HG03432 (cell line): ENCODE measurements around the gene ABO.
"Not testable (repeated sequence)": the region's sequence is repeated elsewhere in the genome, so short reads cannot be mapped to it uniquely, and the experiment has no call there.

Source experiments
- ATAC-seq: cut with Tn5 transposase; IDR thresholded peaks from one replicate; pipeline ENCODE4 v1.9.1; 2021; ENCODE audit warnings: mild to moderate bottlenecking, moderate library complexity; ENCODE audit not compliant: unreplicated experiment

ABO gene

DNA sequence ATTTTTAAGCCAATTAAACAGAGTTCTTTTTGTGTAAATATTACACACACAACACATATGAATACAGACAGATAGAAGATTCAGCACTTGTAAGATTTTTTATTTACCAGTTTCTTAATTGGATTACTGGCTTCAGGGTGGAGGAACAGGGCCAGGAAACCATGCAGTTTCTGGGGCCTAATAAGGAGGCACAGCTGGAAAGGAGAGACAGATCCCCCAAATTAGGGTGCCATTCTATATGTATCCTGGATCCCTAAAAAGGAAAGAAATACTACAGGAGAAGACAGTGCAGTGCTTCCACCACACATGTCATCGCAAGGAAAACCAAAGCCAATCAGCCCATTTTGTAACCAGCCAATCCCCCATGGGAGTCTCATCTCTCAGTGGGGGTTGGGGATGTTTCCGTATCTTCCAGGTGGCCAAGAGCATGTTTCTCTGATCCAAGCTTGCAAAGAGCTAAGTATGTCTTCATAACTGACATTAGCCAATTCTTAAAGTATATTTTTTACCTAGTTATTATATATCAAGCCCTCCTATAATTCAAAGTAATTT is 15.8 kb upstream of the ABO start:
- no peak for ATAC-seq

DNA sequence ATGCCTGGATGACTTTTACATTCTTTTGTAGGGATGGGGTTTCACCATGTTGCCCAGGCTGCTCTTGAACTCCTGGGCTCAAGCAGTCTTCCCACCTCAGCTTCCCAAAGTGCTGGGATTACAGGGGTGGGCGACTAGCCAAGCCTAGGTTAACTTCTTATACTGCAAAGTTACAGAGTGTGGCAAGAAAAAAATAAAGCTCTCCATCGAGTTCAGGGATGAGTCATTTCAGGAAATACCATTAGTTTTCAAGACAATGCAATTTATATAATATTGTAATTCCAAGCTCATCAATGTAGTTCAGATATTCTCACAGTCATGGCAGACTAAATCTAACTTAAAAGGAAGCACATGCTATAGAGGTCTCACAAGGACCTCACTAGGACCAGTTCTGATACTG is 11.5 kb upstream of the ABO start:
- ATAC-seq: no peak

DNA sequence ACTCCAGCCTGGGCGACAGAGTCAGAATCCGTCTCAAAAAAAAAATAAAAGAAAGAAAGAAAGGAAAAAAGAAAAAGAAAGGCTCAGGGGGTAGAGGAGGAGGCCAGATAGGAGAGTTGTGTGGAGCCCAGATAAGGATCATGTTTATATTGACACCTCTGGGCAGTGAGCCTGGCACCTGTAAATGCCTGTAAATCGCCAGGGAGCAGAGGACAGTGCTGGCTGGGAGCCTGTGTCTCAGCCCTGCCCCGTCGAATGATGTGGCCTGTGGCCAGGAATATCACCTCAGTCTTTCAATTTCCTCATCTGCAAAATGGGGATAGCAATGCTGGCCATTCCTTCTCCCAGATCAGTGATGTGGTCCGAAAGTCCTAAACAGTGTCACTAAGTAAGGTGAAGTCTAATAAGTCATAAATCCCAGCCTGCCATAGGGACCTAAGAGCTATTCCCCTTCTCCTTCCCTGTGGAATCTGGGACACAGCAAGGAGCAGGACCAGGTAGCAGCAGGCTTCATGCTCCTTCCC is 10.3 kb upstream of the ABO start:
- ATAC-seq: no peak

DNA sequence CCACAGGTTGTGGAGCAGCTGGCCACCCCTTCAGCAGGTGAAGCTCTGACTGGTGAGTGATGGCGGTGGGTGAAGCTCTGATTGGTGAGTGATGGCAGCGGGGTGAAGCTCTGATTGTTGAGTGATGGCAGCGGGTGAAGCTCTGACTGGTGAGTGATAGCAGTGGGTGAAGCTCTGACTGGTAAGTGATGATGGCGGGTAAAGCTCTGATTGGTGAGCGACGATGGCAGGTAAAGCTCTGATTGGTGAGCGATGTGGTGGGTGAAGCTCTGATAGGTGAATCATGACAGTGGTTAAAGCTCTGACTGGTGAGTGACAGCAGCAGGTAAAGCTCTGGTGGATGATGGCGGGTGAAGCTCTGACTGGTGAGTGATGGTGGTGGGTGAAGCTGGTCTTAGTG is 9.4 kb upstream of the ABO start:
- no peak for ATAC-seq

DNA sequence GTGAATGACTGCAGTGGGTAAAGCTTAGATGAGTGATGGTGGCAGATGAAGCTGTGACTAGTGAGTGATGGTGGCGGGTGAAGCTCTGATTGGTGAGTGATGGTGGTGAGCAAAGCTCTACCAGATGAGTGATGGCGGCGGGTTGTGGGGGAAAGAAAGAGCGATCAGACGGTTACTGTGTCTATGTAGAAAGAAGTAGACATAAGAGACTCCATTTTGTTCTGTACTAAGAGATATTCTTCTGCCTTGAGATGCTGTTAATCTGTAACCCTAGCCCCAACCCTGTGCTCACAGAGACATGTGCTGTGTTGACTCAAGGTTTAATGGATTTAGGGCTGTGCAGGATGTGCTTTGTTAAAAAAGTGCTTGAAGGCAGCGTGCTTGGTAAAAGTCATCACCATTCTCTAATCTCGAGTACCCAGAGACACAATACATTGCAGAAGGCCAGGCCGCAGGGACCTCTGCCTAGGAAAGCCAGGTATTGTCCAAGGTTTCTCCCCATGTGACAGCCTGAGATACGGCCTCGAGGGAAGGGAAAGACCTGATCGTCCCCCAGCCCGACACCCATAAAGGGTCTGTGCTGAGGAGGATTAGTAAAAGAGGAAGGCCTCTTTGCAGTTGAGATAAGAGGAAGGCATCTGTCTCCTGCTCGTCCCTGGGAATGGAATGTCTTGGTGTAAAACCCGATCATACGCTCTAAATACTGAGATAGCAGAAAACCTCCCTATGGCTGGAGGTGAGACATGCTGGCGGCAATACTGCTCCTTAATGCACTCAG is 8.4 kb upstream of the ABO start:
- ATAC-seq: not testable (repeated sequence)

DNA sequence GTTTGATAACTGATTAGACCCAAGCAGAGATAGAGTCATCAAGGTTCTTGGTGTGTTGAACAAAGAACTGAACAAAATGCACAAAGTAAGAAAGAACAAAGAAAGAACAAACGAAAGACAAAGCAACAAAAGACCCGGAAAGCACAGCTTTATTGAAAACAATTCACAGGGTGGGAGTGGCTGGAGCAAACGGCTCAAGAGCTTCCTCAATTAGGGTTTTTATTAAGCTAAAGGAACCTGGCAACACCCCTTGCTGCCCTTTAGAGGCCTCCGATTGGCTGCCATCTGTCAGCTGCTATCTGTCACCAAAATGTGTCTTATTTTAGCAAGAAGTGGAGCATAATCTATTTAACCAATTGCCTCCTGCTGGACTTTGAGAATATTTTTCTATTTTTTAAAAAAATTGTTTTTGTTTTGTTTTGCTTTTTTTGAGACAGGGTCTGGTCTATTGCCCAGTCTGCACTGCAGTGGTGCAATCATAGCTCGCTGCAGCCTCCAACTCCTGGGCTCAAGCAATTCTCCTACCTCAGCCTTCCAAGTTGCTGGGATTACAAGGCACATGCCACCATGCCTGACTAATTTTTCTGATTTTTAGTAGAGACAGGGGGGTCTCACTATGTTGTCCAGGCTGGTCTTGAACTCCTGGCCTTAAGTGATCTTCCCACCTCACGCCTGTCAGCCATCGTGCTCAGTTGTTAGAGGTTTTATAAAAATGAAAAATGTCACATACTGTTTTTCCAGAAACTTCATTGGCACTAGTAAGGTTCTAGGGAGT is 7.7 kb upstream of the ABO start:
- no peak for ATAC-seq

DNA sequence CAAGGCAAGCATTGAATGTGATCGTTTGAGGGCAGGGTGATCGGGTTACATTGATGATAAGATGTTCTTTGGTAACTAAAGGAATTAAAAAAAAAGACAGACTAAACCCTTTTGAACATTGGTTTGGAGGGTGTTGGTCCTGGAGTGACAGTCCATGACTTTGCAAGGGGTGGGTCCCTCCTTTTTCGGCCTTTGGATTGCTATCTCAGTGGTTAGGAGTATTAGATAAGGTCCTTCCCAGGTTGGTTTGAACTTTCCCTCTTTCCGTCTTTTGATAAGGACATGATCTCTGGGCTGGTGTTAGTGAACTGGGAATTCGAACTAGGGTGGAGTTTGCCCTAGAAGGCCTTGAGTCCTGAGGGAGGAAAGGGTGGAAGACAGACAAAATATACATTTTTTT is 5.4 kb upstream of the ABO start:
- ATAC-seq: no peak

DNA sequence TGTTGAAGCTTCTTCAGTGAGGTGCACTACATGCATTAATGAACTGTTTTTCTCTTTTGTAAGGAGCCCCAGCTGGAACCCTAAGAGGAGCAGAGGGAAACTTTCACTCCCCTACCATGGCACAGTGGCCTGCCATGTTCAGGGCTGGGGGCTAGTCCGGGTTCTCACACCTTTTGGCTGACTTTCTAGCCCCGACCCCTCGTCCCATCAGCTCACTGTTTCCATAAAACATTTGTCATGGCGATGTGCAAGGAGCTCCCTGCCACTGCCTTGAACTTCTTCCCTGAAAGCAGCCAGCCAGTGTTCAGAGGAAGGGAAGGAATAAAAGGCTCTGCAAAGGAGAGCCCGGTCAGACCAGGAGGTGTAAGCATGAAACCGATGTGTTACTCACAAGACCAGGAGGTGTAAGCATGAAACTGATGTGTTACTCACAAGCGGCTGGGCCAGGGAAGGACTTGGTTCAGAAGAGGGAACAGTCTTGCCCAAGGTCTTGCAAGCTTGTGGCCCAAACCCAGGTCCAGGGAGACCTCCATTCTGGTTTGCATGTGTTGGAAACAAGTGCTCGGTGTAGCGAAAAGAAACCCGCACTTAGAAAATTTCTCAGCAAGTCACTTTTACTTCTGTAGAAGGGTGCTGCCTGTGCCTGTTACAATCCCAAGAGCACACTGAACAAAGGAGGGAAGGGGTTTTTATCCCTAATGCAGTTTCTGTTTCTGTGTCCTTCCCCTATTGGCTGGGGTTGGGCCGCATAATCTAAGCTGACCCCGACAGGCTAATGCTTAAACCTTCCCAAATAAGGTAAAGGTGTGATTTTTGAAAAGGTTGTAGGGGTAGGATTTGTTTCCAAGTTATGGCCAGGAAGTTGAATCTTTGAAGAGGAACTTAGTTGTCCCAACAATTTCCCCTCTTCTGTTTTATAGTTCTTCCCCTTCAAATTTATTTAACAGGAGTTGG is 3.4 kb upstream of the ABO start:
- ATAC-seq: no peak

DNA sequence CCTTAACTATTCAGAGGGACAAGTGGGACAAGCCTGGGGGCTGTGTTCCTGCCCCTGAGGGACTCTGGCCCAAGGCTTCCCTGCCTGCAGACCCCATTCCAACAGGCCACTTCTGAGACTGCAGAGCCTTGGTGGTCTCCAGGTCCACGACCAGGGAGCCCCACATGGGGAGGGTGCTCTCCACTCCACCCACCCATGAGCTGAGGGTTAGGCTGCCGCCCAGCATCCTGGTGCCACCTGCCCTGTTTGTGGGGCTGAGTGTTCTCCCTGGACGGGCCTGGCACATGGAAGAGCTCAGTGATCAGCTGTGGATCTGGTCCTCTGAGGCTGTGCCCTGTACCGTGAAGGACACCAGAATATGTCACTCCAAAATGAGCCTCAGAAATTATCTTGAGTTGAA is 2.5 kb upstream of the ABO start:
- ATAC-seq: no peak

DNA sequence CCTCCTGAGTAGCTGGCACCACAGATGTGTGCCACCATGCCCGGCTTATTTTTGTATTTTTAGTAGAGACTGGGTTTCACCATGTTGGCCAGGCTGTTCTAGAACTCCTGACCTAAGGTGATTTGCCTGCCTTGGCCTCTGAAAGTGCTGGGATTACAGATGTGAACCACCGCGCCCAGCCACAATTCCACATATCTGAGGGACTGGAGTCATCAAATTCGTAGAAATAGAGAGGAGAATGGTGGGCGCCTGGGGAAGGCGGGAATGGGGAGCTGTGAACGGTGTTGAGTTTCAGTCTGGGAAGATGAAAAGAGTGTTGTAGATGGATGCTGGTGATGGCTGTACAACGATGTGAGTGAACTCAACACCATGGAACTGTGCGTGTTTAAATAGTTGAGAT is 1.9 kb upstream of the ABO start:
- ATAC-seq: no peak

DNA sequence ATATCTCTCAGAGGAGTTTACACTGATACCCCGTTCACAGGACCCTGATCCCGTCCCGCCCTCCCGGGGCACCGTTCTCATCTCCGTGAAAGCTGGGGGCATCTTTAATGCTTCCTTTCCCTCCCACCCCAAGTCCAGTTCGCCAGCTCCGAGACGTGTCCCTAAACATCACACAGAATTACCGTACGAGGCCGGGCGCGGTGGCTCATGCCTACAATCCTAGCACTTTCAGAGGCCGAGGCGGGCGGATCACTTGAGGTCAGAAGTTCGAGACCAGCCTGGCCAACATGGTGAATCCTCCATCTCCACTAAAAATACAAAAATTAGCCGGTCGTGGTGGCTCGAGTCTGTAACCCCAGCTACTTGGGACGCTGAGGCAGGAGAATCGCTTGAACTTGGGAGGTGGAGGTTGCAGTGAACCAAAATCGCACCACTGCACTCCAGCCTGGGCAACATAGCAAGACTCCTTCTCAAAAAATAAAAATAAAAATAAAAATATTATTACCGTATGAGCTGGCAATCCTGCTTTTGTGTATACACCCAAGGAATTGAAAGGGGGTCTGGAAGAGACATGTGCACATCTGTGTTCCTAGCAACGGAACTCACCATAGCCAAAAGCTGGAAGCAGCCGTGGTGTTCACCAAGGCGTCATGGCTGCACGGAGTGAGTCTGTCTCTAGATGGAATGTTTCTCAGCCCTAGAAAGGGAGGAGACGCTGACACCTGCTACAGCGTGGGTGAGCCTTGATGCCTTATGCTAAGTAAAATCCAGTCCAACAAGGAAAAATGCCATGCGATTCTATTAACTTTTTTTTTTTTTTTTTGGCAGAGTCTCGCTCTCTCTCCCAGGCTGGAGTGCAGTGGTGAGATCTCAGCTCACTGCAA is 1.2 kb upstream of the ABO start:
- no peak for ATAC-seq

DNA sequence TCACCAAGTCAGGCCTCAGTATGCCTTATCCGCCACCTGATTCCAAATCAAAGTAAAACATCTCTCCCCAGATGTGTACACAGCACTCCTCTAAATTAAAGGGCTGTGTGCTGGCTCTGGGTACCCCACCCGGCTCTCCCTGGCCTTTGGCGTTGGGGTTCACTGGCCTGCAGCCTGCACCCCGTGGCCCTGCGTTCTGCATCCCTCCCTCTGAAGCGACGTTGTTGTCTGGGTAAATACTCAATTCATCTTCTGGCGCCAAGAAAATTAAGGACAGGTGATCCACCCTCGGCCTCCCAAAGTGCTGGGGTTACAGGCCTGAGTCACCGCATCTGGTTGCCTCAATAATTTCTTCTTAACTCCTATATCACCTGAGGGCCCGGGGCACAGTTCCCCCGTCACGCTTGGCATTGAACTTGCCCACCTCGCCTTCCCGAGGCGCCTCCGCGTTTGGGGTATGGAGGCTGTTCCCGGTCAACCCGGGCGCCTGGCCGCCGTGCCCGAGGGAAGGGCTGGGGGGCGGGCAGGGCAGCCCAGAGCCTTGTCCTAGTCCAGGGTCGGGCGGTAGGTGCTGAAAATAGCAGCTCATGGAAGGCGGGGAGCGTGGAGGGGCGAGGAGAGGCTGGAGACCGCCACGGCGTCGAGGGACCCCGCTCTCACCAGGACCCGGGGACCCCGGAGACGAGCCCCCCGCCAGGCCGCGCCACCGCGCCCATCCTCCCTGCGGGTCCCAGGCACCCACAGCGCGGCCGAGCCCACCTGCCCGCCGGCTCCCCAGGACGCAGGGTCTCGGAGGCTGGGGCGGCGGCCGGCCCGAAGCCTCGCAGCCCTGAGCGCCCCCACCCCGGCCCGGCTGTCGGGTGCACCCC is 531 bp downstream of the ABO start:
- no peak for ATAC-seq

DNA sequence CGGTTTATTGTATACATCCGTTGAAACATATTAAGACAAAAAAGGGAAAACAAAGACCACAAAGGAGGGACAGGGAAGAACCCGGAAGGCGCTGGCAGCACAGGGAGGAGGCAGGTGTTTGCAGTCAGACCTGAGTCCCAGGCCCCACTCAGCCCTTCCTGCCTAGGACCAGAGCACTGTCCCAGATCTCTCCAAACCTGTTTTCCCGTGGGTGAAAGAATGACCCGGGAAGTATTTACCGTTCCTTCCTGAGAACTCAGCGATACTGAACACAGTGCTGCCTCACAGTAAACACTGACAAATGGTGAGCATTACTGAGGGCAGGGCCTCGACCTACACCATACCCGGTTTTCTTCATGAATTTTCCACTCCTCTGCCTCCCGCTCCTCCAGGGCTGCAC is 1.2 kb downstream of the ABO start:
- no peak for ATAC-seq

DNA sequence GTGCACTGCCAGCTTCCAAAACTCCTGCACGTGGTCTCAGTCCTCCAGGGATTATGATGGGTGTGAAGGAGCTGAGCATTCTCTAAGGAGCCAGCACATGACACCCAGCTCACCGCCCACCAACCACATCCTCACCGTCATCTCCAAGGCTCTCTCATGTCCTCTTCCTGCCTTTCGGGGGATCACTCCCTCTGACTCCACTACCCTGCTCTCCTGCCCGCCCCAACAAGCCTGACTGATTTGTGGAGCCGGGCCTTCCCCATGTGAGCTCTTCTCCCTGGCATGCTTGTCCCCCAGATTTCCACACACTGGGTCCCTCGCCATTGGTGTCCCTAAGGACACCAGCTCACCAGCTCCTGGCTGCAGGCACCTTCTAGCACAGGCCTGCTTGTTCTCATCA is 1.9 kb downstream of the ABO start:
- no peak for ATAC-seq

DNA sequence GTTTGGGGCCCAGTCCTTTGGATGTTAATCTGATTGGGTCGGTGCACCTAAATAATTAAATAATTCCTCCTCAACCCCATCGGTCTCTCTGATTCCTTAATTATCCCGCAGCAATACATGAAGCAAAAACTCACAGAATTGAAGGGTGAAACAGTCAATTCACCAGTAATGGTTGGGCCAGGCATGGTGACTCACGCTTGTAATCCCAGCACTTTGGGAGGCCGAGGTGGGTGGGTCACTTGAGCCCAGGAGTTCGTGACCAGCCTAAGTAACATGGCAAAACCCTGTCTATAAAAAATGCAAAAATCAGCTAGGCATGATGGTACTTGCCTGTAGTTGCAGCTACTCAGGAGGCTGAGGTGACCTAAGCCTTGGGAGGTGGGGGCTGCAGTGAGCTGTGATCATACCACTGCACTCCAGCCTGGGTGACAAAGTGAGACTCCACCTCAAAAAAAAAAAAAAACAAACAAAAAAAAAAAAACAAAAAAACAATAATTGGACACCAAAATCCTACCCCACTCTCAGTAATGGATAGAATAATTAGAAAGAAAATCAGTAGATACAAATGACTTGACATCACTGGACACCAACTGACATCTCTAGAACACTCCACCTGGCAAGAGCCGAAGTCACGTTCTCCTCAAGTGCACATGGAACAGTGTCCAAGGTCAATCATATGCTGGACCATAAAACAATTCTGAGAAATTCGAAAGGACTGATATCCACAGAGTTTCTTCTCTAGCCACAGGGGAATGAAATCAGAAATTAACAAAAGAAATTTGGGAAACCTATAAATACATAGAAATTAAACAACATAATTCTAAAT is 5.3 kb downstream of the ABO start:
- ATAC-seq: no peak

DNA sequence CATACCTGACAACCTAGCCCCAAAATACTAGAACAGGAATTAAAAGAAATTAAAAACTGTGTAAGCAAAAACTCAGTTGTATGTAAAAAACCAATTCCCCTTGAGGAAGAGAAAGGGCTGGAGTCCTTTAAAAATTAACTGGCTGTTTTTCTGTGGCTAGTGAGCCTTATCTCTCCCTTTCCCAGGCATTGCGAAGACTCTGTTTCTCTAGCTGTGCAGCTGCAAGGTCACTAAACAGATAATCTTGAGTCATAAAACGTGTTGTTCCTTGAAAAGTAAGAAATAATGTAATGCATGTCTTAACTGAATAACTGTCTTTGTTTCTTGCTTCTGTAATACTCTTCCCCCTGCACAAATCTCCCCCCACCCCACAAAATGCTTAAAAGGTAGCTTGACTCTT is 5.9 kb downstream of the ABO start:
- ATAC-seq: not testable (repeated sequence)

DNA sequence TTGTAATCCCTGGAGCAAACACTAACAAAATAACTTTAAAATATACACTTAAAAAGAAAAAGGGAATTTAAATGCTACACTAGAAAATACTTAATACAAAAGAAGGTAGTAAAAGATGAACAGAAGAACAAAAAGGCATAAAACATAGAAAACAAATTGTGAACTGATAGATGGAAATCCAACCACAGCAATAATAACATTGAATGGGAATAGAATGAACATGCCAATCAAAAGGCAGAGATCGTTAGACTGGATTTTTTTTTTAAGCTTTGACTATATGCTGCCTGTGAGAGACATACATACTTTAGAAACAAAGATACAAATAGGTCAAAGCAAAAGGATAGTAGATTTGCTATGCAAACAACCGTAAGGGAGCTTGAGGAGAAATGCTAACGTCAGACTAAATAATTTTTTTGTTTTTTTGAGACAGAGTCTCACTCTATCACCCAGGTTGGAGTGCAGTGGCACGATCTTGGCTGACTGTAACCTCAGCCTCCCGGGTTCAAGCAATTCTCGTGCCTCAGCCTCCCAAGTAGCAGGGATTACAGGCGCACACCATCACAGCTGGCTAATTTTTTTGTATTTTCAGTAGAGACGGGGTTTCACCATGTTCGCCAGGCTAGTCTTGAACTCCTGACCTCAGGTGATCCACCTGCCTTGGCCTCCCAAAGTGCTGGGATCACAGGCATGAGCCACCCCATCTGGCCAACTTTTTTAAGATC is 6.5 kb downstream of the ABO start:
- ATAC-seq: no peak
